ENCODE data around the gene SAMD5.

SAMD5 gene

DNA sequence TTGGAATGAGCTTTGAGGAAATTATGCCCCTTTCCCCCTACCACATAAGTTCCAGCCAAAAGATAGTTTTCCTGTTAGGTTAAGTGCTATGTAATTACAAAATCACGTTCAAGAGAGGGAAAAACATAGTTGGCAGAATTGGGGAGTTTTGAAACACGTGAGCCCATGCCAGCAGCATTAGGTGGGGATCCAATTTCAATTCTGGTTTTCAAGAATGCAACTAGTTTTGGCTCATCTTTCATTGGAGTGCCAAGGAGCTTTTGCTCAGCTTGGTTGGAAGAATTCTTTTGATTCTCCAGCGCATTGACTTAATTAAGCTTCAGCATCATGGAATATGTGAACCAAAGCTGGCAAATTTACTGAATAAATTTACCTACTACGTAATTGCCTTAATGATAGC, 95.9 kb downstream of the SAMD5 start:
- Mint-ChIP-seq H3K27ac (no peak overlapping the region), H3K27me3 (ENCODE audit: low read depth, poor library complexity) (no peaks in the 10 kb centered on the region), H3K4me1 (peaks cover 4% of the 10 kb centered on the region), H3K36me3 (ENCODE audit: low read depth) (no peaks in the 10 kb centered on the region), H3K4me3 (no peak overlapping the region), H3K9me3 (no peaks in the 10 kb centered on the region)
- DNase-seq, result no peak
- TF ChIP-seq, protein P1, sequence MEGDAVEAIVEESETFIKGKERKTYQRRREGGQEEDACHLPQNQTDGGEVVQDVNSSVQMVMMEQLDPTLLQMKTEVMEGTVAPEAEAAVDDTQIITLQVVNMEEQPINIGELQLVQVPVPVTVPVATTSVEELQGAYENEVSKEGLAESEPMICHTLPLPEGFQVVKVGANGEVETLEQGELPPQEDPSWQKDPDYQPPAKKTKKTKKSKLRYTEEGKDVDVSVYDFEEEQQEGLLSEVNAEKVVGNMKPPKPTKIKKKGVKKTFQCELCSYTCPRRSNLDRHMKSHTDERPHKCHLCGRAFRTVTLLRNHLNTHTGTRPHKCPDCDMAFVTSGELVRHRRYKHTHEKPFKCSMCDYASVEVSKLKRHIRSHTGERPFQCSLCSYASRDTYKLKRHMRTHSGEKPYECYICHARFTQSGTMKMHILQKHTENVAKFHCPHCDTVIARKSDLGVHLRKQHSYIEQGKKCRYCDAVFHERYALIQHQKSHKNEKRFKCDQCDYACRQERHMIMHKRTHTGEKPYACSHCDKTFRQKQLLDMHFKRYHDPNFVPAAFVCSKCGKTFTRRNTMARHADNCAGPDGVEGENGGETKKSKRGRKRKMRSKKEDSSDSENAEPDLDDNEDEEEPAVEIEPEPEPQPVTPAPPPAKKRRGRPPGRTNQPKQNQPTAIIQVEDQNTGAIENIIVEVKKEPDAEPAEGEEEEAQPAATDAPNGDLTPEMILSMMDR (IDR thresholded peaks at IDR 0.05), result no peak

DNA sequence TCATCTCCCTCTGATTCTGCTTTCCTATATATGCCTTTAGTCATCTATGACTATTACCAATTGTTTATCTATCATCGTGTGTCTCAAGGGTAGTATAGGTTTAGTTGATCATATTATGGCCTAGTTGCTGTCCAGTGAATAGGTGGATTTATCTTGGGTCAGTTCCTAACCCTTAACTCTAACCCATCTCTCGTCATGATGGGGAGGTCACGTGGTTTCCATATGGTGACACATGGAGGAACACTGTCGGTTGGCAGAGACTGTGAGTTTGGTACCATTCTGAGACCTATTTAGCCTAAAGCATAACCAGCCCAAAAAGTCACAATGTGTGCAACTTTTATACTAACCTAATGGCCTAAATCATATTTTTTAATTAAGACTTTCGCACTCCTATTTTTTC, 103.5 kb downstream of the SAMD5 start:
- Mint-ChIP-seq H3K9me3 (no peaks in the 10 kb centered on the region), H3K27ac (no peak overlapping the region), H3K36me3 (ENCODE audit: low read depth) (no peaks in the 10 kb centered on the region), H3K4me3 (no peak overlapping the region), H3K27me3 (ENCODE audit: low read depth, poor library complexity) (peaks cover 3% of the 10 kb centered on the region), H3K4me1 (no peaks in the 10 kb centered on the region)
- TF ChIP-seq, protein P1 (IDR thresholded peaks at IDR 0.05), result no peak
- DNase-seq, result no peak

DNA sequence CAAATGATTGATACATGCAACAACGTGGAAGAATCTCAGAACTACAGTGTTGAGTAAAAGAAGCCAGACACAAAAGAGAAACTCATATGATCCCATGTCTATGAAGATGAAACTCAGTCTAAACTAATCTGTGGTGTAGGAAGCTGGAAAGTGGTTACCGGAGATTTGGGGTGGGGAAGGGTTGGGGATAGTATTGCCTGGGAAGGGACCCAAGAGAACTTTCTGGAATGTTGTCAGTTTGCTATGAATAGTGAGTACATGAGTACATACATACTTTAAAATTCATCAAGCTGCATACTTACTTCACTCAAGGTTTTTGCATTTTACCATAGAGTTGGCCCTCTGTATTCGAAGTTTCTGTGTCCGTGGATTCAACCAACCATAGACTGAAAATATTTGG, 106.0 kb downstream of the SAMD5 start:
- Mint-ChIP-seq H3K27me3 (ENCODE audit: low read depth, poor library complexity) (peaks cover 3% of the 10 kb centered on the region), H3K4me3 (no peak overlapping the region)
- DNase-seq, result no peak

DNA sequence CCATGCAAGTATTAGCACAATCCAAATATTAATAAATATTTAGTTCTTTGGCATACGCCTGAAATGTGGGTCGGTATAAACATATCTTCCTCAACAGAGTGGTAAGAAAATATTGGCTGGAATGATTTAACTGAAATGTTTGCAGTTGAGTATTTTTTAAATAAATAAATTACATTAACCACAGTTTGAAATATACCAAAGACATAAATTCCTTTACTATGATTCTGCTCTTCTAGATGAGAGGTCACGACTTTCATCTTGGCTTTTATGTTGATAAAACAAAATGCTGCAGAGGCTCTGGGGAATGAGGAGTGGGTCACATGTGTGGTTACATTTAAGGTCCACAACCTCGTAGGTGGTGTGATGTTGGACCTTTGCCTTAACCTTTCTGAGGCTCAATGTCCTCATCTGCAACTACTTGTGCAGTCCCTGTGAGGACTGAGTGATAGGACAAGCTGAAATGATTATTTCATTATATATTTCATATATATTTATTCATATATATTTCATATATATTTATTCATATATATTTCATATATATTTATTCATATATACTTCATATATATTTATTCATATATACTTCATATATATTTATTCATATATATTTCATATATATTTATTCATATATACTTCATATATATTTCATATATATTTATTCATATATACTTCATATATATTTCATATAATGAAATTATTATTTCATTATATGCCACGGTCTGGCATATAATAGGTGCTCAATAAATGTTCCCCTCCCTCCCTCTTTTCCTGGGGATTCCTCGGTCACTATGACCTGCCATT, 107.4 kb downstream of the SAMD5 start:
- Mint-ChIP-seq H3K4me1 (no peaks in the 10 kb centered on the region), H3K9me3 (no peaks in the 10 kb centered on the region), H3K4me3 (no peak overlapping the region), H3K27ac (no peak overlapping the region), H3K36me3 (ENCODE audit: low read depth) (no peaks in the 10 kb centered on the region), H3K27me3 (ENCODE audit: low read depth, poor library complexity) (no peaks in the 10 kb centered on the region)
- no peak for DNase-seq
- TF ChIP-seq, protein P1 (IDR thresholded peaks at IDR 0.05), result no peak

More for the DNA sequence above, 106.0 kb downstream of the SAMD5 start:
- no peak overlapping the region for H3K27ac Mint-ChIP-seq
- H3K4me1 Mint-ChIP-seq, result no peaks in the 10 kb centered on the region
- H3K36me3 Mint-ChIP-seq (ENCODE audit: low read depth), result no peaks in the 10 kb centered on the region
- no peaks in the 10 kb centered on the region for H3K9me3 Mint-ChIP-seq
- TF ChIP-seq, protein P1 (IDR thresholded peaks at IDR 0.05), result no peak

DNA sequence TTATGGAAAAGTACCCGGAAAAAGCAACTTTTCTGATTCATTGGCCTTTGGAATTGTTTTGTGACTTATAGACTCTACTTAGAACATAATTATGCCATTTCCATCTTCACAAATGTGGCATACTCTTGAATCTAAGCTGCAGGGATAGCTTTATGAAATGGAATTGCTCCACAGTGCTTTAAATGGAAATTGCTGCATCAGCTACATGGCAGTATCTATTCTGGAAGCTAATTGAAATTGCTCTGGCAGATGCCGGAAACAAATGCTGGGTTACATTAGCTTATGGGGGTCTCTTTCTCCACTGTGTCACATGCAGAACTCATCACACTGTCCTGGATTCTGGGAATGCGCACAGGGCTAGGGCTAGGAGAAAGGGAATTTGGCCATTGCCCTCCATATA, 108.9 kb downstream of the SAMD5 start:
- Mint-ChIP-seq H3K4me3 (no peak overlapping the region), H3K27ac (no peak overlapping the region), H3K9me3 (no peaks in the 10 kb centered on the region), H3K27me3 (ENCODE audit: low read depth, poor library complexity) (no peaks in the 10 kb centered on the region), H3K36me3 (ENCODE audit: low read depth) (no peaks in the 10 kb centered on the region), H3K4me1 (no peaks in the 10 kb centered on the region)
- DNase-seq, result no peak
- TF ChIP-seq, protein P1 (IDR thresholded peaks at IDR 0.05), result no peak

DNA sequence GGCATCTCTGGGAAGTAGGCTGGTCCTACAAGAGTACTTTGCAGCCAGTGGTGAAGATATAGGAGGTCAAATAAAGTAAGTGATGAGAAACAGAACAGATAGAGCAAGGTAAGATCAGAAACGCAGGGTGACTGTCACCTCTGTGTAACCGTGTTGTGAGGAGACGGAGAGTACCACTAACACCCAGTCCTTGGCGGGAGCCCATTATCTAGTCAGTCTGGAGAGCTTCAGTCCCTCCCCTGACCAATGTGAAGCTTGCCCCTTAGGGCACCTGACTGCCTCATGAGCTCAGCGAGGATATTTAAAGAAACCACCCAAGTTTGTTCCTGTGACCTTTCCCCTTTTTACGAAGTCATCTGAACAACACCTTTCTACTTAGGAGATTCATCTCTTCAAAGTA, 110.0 kb downstream of the SAMD5 start:
- no peak for DNase-seq
- Mint-ChIP-seq H3K27ac (no peak overlapping the region), H3K27me3 (ENCODE audit: low read depth, poor library complexity) (no peaks in the 10 kb centered on the region), H3K4me3 (no peak overlapping the region), H3K9me3 (peaks cover 4% of the 10 kb centered on the region), H3K4me1 (no peaks in the 10 kb centered on the region), H3K36me3 (ENCODE audit: low read depth) (no peaks in the 10 kb centered on the region)
- TF ChIP-seq, protein P1 (IDR thresholded peaks at IDR 0.05), result no peak
